Measurements from ENCODE around the gene RER1.

- TF ChIP-seq POLR2A (IDR thresholded peaks at IDR 0.05), result no peak
- no peak for TF ChIP-seq CTCF (IDR thresholded peaks at IDR 0.05)
These were observed 35.2 kb upstream of the RER1 start for GRCh38 chr1:2356401-2356800.
